ENCODE data around the gene HTR1B.

- no peak for TF ChIP-seq REST (IDR thresholded peaks at IDR 0.05; ENCODE audit: low read depth)
- no peak for TF ChIP-seq RAD21 (IDR thresholded peaks at IDR 0.05; ENCODE audit: low read depth)
- no peak for TF ChIP-seq YY1 (IDR thresholded peaks at IDR 0.05; ENCODE audit: low read depth)
- no peak for TF ChIP-seq EP300 (IDR thresholded peaks at IDR 0.05; ENCODE audit: borderline replicate concordance)
- TF ChIP-seq, protein P1, sequence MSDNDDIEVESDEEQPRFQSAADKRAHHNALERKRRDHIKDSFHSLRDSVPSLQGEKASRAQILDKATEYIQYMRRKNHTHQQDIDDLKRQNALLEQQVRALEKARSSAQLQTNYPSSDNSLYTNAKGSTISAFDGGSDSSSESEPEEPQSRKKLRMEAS (IDR thresholded peaks at IDR 0.05) = no peak
- TF ChIP-seq TAF1 (IDR thresholded peaks at IDR 0.05; ENCODE audit: low read depth) = no peak
- no peak for TF ChIP-seq CEBPB (IDR thresholded peaks at IDR 0.05)
- no peak for TF ChIP-seq FOXM1 (IDR thresholded peaks at IDR 0.05; ENCODE audit: borderline replicate concordance, low read depth)
- TF ChIP-seq CREB1 (IDR thresholded peaks at IDR 0.05; ENCODE audit: low read depth) = no peak
These were observed 16.0 kb downstream of the HTR1B start for GRCh38 chr6:77447254-77447653.
